HG02870 (cell line): Measurements from ENCODE around the gene CLMP.

Experiments used
- ATAC-seq: cut with Tn5 transposase; IDR thresholded peaks from one replicate; pipeline ENCODE4 v1.9.1; 2021; ENCODE audit warnings: mild to moderate bottlenecking, moderate library complexity; ENCODE audit not compliant: unreplicated experiment

Gene CLMP

GRCh38 chr11:123191939-123192338 is 3.1 kb downstream of the CLMP start:
- no peak for ATAC-seq

GRCh38 chr11:123190518-123190917 is 4.5 kb downstream of the CLMP start:
- ATAC-seq, result no peak

DNA sequence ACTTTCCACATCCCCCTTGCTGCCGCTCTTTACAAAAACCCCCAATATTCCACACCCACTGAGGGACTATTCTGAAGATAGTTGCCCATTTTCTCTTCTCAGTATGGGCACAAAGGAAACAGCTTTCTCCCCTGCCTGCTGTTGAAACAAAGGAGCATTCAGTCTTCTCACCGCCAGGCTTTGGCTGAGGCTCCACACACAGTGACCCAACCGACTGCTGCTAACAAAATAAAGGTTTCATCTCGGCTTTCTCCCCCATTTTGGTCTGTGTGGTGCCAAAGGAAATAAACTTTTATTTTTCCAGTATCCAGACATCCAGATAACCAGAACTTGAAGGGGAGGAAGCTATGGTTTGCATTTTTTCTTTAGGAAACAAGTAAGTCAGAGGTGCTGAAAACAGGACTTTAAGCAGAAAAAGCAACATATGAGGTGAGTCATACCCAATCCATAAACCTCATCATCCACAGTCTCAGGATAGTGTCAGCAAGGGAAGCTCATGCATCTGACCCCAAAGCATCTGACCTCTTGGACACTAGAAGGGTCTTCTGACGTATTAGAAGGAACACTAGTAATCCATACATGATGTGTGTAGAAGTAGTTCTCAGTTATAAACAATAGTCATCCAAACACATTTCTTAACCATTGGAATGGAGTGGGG is 6.4 kb downstream of the CLMP start:
- ATAC-seq, result no peak

DNA sequence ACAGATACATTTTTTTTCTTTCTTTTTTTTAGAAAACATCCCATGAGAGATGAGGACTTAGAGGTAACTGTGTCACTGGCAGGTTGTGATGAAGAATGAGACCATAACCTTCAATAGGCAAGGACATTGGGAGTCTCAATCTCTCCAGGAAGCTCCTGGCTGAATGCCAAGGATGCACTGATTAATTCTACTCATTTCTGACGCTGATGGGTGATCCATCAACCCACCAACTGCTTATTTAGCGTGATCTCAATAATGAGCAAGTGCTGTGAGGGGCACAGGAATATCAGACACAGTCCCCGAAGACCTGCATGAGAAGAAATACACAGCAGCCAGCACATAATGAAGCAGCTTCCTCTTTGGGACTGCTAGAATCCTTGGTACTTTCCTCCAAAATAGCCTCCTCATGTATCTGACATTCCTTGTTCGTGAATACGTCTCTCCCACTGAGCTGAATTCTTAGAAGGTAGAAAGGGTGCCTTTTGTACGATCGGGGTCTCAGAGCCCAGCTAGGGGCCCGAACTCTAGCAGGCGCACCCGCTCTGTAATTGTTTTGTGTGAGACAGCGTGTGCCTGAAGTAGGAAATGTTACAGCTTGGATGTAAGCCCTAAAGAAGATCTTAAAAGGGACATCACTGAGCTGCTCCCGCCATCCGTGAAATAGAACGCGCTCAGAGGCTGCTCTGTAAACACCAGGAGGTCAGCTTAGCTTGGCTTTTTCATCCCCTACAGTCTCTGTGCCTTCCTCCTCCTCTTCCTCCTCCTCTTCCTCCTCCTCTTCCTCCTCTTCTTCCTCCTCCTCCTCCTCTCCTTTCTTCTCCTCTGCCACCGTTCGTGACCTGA is 7.2 kb downstream of the CLMP start:
- ATAC-seq, result no peak

GRCh38 chr11:123187248-123187647 is 7.8 kb downstream of the CLMP start:
- ATAC-seq, result no peak

GRCh38 chr11:123186286-123186685 is 8.8 kb downstream of the CLMP start:
- no peak for ATAC-seq

DNA sequence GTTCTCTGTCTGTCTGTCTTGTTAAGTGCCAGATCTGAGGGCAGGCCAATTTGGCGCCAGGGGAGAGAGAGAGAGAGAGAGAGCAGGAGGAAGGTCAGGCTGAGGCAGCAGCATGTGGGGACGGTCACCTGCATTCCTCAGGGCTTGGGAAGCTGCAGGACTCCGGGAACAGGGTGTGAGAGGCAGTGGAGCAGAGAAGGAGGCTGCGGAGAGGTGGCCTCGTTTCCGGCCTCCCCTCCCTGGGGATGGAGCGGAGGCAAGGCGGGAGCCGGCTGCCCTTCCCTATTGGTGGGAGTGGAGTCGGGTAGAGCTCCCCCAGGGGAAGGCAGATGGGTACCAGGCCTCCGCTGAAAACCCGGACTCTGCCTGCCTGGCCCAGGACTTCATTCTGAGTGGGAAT is 9.7 kb downstream of the CLMP start:
- no peak for ATAC-seq

DNA sequence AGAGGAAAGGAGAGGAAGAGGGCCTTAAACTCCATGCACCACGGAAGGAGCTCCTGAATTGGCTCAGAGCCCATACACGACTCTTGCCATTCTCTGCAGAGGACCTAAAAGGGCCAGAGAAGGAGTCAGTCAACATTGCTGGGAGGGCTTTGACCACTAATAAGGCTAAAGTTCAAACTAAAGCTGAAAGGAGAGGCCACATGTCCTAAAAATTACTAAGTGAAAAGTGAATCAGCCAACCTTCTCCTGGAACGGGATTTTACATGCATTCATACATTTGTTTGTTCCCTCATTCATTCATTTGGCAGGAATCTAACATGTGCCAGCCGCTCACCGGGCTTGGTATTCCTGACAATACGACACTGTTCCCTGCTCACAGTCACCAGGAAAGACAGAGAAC is 10.5 kb downstream of the CLMP start:
- ATAC-seq, result no peak

DNA sequence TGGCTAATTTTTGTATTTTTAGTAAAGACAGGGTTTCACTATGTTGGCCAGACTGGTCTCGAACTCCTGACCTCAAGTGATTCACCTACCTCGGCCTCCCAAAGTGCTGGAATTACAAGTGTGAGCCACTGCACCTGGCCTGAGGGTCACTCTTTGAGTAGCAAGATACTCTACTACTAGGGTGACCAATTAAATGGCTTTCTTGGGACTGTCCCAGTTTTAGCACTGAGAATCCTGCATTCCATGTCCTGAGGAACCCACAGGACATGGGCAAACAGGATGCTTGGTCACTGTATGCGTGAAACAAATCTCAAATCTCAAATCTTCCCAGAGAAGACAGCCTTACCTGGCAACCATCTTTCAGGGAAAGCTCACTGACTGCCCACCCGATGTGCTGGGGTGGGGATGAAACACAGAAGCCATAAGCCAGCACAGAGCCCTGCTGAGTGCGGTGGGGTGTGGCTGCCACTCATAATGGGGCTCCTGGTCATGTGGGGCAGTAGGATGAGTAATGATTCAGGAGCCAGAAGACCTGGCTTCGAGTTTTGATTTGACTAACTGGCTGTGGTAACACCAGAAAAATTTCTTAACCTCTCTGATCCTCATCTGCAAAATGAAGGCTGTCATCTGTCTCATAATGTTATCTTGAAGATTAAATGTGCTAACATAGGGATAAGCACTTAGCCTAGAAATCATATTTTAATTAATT is 11.5 kb downstream of the CLMP start:
- no peak for ATAC-seq

DNA sequence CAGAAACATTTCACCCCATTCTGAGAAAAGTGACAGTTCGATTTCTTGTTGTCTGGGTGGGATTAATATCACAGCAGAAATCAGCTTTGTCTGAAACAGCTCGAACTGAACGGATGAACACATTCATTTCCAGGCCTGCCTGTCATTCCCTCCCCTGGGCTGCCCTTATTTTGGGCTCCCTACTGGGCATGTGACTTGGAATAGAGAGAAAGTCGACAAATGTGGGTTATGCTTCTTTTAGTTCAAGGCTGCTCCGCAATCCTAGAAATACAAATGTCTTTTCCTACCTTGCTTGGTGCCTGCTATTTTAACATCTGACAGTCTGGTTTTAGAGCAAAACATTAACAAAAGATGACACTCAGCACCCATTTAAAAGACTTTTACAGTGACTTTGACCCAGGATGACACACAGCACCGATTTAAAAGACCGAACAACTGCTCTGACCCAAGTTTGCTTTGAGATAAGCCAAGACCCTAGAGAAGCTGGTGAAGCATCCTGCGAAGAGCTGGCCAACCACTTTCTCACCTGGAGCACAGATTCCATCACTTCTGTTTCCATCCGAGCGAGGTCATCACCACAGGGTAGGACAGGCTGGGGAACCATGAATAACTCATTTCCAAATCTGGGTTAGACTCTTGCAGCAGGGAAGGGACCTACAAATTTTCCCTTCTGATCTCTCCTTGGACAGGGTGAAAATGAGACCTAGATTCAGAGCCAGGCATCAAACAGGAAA is 13.1 kb downstream of the CLMP start:
- no peak for ATAC-seq

DNA sequence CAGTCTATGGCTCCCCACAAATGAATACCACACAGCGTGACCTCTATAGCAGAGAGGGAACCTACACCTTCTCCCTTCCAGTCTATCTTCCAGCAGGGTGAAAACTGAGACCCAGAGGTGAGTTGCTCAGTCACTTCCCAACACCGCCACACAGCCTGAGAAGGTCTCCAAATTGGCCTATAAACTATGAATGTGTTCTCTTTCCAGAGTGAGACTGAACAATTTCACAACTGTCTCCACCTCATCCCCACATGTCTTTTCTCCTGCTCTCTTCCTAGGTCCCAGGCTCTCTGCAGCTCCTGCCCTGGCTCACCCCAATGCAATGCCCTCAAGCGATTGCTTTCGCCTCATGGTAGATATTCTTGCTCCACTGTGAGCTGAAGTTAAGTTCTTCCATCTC is 14.0 kb downstream of the CLMP start:
- no peak for ATAC-seq

- ATAC-seq, result no peak
Measured at GRCh38 chr11:123180574-123180973, 14.5 kb downstream of the CLMP start.

- no peak for ATAC-seq
Measured at GRCh38 chr11:123180166-123180565, 14.9 kb downstream of the CLMP start.

GRCh38 chr11:123179586-123179985 is 15.5 kb downstream of the CLMP start:
- no peak for ATAC-seq

- no peak for ATAC-seq
Measured at GRCh38 chr11:123178186-123178585, 16.9 kb downstream of the CLMP start.

GRCh38 chr11:123176785-123177184 is 18.3 kb downstream of the CLMP start:
- no peak for ATAC-seq

DNA sequence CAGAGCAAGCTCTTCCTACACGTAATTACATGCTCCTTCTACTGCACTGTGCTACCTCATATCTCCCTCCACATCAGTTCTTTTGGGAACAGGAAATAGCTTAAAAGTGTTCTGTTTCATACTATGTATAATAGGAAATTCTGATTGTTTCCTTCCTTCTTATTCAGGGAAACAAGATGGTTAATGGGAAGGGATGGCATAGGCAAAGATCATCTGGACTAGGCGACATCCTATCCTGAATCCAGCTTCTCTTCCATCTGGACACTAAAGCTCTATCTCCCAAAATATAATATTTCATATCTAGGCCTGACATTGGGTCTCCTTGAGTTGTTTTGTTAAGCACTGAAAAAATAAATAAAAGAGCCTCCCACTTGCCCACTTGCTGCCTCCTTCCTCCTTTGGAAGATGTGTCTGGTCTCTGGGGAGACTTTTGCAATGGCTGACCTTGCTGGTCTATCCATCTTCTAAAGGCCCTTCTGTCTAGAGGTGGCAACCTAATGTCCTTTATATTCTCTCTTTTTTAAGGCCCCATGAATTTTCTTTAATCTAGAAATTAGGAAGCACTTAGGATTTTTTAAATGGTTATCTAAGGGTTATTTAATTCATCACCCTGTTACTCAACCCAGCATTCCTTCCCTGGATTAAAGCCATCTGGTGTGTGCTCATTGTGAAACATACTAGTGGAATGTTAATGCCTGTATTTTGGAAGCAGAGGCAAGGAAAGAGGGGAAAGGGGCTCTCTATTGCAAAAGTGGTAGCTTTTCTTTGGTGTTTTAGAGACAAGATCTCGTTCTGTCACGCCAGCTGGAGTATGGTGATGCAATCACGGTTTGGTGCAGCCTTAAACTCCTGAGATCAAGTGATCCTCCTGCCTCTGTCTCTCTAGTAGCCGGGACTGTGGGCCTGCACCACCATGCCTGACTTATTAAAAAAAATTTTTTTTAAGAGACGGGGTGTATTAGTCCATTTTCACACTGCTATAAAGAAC is 20.6 kb downstream of the CLMP start:
- no peak for ATAC-seq

DNA sequence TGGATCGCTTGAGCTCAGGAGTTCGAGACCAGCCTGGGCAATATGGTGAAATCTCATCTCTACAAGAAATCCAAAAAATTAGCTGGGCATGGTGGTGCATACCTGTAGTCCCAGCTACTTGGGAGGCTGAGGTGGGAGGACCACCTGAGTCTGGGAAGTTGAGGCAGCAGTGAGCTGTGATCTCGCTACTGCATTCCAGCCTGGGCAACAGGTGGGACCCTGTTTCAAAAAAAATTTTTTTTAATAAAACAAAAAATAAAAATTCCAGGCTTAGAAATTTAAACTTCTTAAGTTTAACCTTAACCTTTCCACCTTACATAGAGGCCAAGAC is 21.2 kb downstream of the CLMP start:
- no peak for ATAC-seq

- no peak for ATAC-seq
Measured at GRCh38 chr11:123173040-123173855, 21.8 kb downstream of the CLMP start.
